HG03108 (cell line): ENCODE measurements around the gene MBD4.
"Not testable (repeated sequence)": the region's sequence is repeated elsewhere in the genome, so short reads cannot be mapped to it uniquely, and the experiment has no call there.

Experiments used
- ATAC-seq: cut with Tn5 transposase; IDR thresholded peaks from one replicate; pipeline ENCODE4 v1.9.1; 2021; ENCODE audit warnings: moderate library complexity; ENCODE audit not compliant: unreplicated experiment

The MBD4 gene

GRCh38 chr3:129384594-129385323, 55.0 kb downstream of the MBD4 start:
- ATAC-seq, result no peak

- not testable (repeated sequence) for ATAC-seq
These were observed 55.6 kb downstream of the MBD4 start for GRCh38 chr3:129384103-129384502.

- no peak for ATAC-seq
These were observed 56.4 kb downstream of the MBD4 start for GRCh38 chr3:129383292-129383860.

- no peak for ATAC-seq
These were observed 57.4 kb downstream of the MBD4 start for GRCh38 chr3:129382366-129382765.
